COLO668 (cell line): ENCODE measurements around the gene FNDC10.

Experiments
- DNase-seq: peaks from one replicate; lab custom pipeline; 2025; ENCODE audit not compliant: unreplicated experiment; lab: John Stamatoyannopoulos, UW

The FNDC10 gene

GRCh38 chr1:1627829-1628753, 28.2 kb upstream of the FNDC10 start:
- DNase-seq, result no peak

GRCh38 chr1:1627261-1627828, 27.4 kb upstream of the FNDC10 start:
- no peak for DNase-seq

- no peak for DNase-seq
Observed at GRCh38 chr1:1626207-1627141, 26.5 kb upstream of the FNDC10 start.

GRCh38 chr1:1625824-1626206, 25.9 kb upstream of the FNDC10 start:
- DNase-seq, result no peak

- DNase-seq, result no peak
Observed at GRCh38 chr1:1625404-1625775, 25.5 kb upstream of the FNDC10 start.

GRCh38 chr1:1624443-1625403, 24.8 kb upstream of the FNDC10 start:
- DNase-seq, result no peak

- DNase-seq, result no peak
Observed at GRCh38 chr1:1623631-1624442, 23.9 kb upstream of the FNDC10 start.

GRCh38 chr1:1623181-1623630, 23.3 kb upstream of the FNDC10 start:
- DNase-seq, result no peak

- no peak for DNase-seq
Observed at GRCh38 chr1:1622788-1623094, 22.8 kb upstream of the FNDC10 start.

GRCh38 chr1:1622010-1622787, 22.3 kb upstream of the FNDC10 start:
- no peak for DNase-seq

- no peak for DNase-seq
Observed at GRCh38 chr1:1621173-1622009, 21.5 kb upstream of the FNDC10 start.

- DNase-seq, result no peak
Observed at GRCh38 chr1:1620433-1621139, 20.7 kb upstream of the FNDC10 start.

- DNase-seq, result no peak
Observed at GRCh38 chr1:1619917-1620361, 20.0 kb upstream of the FNDC10 start.

- no peak for DNase-seq
Observed at GRCh38 chr1:1618396-1619068, 18.6 kb upstream of the FNDC10 start.

GRCh38 chr1:1617925-1618324, 18.0 kb upstream of the FNDC10 start:
- DNase-seq, result no peak

- no peak for DNase-seq
Observed at GRCh38 chr1:1617516-1617915, 17.6 kb upstream of the FNDC10 start.

GRCh38 chr1:1616838-1617237, 16.9 kb upstream of the FNDC10 start:
- DNase-seq, result no peak
